ENCODE data around the gene ANKRD10.

DNA sequence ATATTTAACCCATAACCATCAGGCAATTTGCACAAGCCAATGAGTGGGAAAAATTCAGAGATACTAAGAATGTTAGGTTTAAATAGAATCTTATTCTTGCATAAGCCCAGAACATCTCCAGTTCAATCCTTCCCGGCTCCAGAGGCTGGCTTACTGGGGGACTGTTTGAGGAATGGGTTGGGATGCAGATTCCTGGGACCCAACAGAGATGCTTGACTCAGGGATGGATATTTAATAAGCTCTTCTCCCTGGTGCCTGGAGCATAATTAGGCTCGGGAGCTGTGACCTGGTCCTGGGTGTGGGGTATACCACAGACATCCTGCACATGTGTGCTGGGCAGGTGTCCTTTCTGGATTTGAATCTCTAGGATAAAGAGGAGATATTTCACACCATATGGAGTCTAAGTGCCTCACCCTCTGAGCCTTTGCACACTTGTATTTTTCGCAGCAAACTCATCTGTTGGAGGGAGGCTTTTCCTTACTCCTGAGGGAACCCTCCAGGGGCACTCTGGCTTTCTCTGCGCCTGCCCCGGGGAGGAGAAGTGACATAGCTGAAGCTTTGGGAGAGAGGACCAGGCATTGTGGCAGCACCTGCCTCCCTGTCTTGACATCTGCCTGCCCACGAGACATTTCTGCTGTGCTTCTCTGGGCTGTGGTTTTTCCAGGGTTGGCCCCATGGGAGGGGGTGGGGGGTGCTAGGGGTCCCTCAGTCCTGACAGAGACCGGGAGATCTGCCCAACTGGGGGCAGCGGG lies 36.1 kb upstream of the ANKRD10 start:
- TF ChIP-seq SUZ12 (IDR thresholded peaks at IDR 0.05; ENCODE audit: extremely low read depth, insufficient read depth, insufficient read length) (no peak), YY1 (IDR thresholded peaks at IDR 0.05; ENCODE audit: insufficient read depth, insufficient read length) (no peak), ZNF274 (IDR thresholded peaks at IDR 0.05; ENCODE audit: low read depth, low read length) (no peak)

Measured in NT2/D1 (cell line).